ENCODE data around the gene GLDN. TPM values are rescaled to one million over a fixed set of nuclear protein-coding genes. Genes with fewer than 3 reads are reported as not detected.
"Not testable (repeated sequence)": the region's sequence is repeated elsewhere in the genome, so short reads cannot be mapped to it uniquely, and the experiment has no call there.

GLDN gene
- total RNA-seq, 1 donor from 2014 or later = 8.4 TPM

GRCh38 chr15:51403946-51404695 lies 62.7 kb downstream of the GLDN start:
- intact Hi-C loops (cut with DNase I) = loop anchor here (2.0 kb wide), 1 partner anchor 241 kb away; no protein-coding TSS in a partner anchor
- DNase-seq (ENCODE audit: missing footprints) = no peak

GRCh38 chr15:51405693-51406523 lies 64.5 kb downstream of the GLDN start:
- ATAC-seq (no peak), DNase-seq (ENCODE audit: missing footprints) (no peak)
- intact Hi-C loops (cut with DNase I) = no loop called here

More at GRCh38 chr15:51403946-51404695, 62.7 kb downstream of the GLDN start:
- no peak for ATAC-seq

- ATAC-seq (no peak), DNase-seq (ENCODE audit: missing footprints) (no peak)
- intact Hi-C loops (cut with DNase I) = no loop called here
Observed at GRCh38 chr15:51414256-51414860, 72.9 kb downstream of the GLDN start.

GRCh38 chr15:51416129-51416528 lies 74.7 kb downstream of the GLDN start:
- no peak for ATAC-seq
- DNase-seq (ENCODE audit: missing footprints) = no peak
- intact Hi-C loops (cut with DNase I) = no loop called here

- ATAC-seq; DNase-seq (ENCODE audit: missing footprints); intact Hi-C loops (cut with DNase I): not testable (repeated sequence)
Observed at GRCh38 chr15:51423040-51423439, 81.6 kb downstream of the GLDN start.

- intact Hi-C loops (cut with DNase I) = no loop called here
- DNase-seq (ENCODE audit: missing footprints) (no peak), ATAC-seq (peak; percentile 26)
Observed at GRCh38 chr15:51424780-51425179, 83.3 kb downstream of the GLDN start.

GRCh38 chr15:51425517-51426040 lies 84.1 kb downstream of the GLDN start:
- no peak for DNase-seq (ENCODE audit: missing footprints)
- intact Hi-C loops (cut with DNase I) = no loop called here
- no peak for ATAC-seq

- intact Hi-C loops (cut with DNase I) = no loop called here
- ATAC-seq = no peak
- DNase-seq (ENCODE audit: missing footprints) = no peak
Observed at GRCh38 chr15:51438526-51438925, 97.1 kb downstream of the GLDN start.

GRCh38 chr15:51443282-51443914 lies 101.9 kb downstream of the GLDN start:
- ATAC-seq (no peak), DNase-seq (ENCODE audit: missing footprints) (no peak)
- intact Hi-C loops (cut with DNase I) = no loop called here

- no peak for DNase-seq (ENCODE audit: missing footprints)
- no peak for ATAC-seq
- intact Hi-C loops (cut with DNase I) = no loop called here
Observed at GRCh38 chr15:51444112-51444511, 102.7 kb downstream of the GLDN start.

GRCh38 chr15:51444807-51445206 lies 103.4 kb downstream of the GLDN start:
- DNase-seq (ENCODE audit: missing footprints) = no peak
- no peak for ATAC-seq
- intact Hi-C loops (cut with DNase I) = no loop called here

GRCh38 chr15:51446029-51446744 lies 104.7 kb downstream of the GLDN start:
- ATAC-seq; DNase-seq (ENCODE audit: missing footprints); intact Hi-C loops (cut with DNase I): not testable (repeated sequence)

- DNase-seq (ENCODE audit: missing footprints) (no peak), ATAC-seq (no peak)
- intact Hi-C loops (cut with DNase I) = no loop called here
Observed at GRCh38 chr15:51447855-51448621, 106.6 kb downstream of the GLDN start.

GRCh38 chr15:51448622-51449399 lies 107.4 kb downstream of the GLDN start:
- DNase-seq (ENCODE audit: missing footprints) (no peak), ATAC-seq (no peak)
- intact Hi-C loops (cut with DNase I) = no loop called here

- intact Hi-C loops (cut with DNase I) = no loop called here
- DNase-seq (ENCODE audit: missing footprints) (no peak), ATAC-seq (no peak)
Observed at GRCh38 chr15:51450001-51450400, 108.5 kb downstream of the GLDN start.

Measured in Right ventricle myocardium inferior (tissue), 1 donor.